ENCODE data around the gene PARD6B. TPM values are rescaled to one million over a fixed set of nuclear protein-coding genes. Genes with fewer than 3 reads are reported as not detected.
"Not testable (repeated sequence)": the region's sequence is repeated elsewhere in the genome, so short reads cannot be mapped to it uniquely, and the experiment has no call there.

The PARD6B gene
- total RNA-seq, 1 experiment from 2014 or later = 41.3 TPM

GRCh38 chr20:50799890-50800550, 68.6 kb downstream of the PARD6B start:
- no peak overlapping the region for H3K4me2 ChIP-seq (ENCODE audit: low read length)
- peaks cover 0 to 6% of the 10 kb centered on the region in 2 experiments; a peak in 2 of 4 replicates for H3K4me1 ChIP-seq (ENCODE audit: control insufficient read depth in 1 of 2, insufficient read depth in 2 of 2, low read length in 2 of 2)
- H4K20me1 ChIP-seq (ENCODE audit: insufficient read depth) = no peaks in the 10 kb centered on the region
- no peak overlapping the region for H3K9ac ChIP-seq (ENCODE audit: low read length)
- H3K4me3 ChIP-seq (replicated peaks in 1 of 2; ENCODE audit: low read depth in 1 of 2, low read length in 2 of 2) = no peak overlapping the region
- no peak for TF ChIP-seq ATF3 (IDR thresholded peaks at IDR 0.05)
- H3K79me2 ChIP-seq (ENCODE audit: insufficient read depth, low read length) = no peaks in the 10 kb centered on the region
- H3K27ac ChIP-seq (ENCODE audit: low read depth, low read length) = no peak overlapping the region
- ChIA-PET POLR2A (no interaction called here), RAD21 (ENCODE audit: low non-redundant PET in 1 of 2, low total read pairs in 2 of 2, uncharacterized antibody in 2 of 2, unreplicated experiment in 2 of 2) (no interaction called here), CTCF (no interaction called here)
- H3K9me2 ChIP-seq (ENCODE audit: insufficient read depth) = no peaks in the 10 kb centered on the region
- no peaks in the 10 kb centered on the region for H3K27me3 ChIP-seq (ENCODE audit: insufficient read depth, low read length)
- no peak overlapping the region for H2AFZ ChIP-seq (ENCODE audit: low read depth, low read length, poor library complexity, severe bottlenecking)
- H3K36me3 ChIP-seq (ENCODE audit: control insufficient read depth in 1 of 2, insufficient read depth in 2 of 2, low read length in 2 of 2) = no peaks in the 10 kb centered on the region
- no TSS peak for BruUV-seq (replicated peaks)
- H3K9me3 ChIP-seq (ENCODE audit: control insufficient read depth in 1 of 2, insufficient read depth in 1 of 2, low read depth in 1 of 2, low read length in 2 of 2) = no peaks in the 10 kb centered on the region
- DNase-seq (ENCODE audit: low read depth, low spot score) (no peak), ATAC-seq (no peak)
- intact Hi-C loops (cut with micrococcal nuclease) = no loop called here

GRCh38 chr20:50800986-50801746, 69.8 kb downstream of the PARD6B start:
- POLR2A ChIA-PET; H3K4me3 ChIP-seq (replicated peaks in 1 of 2; ENCODE audit: low read depth in 1 of 2, low read length in 2 of 2); intact Hi-C loops (cut with micrococcal nuclease); H3K27ac ChIP-seq (ENCODE audit: low read depth, low read length); H3K4me1 ChIP-seq (ENCODE audit: control insufficient read depth in 1 of 2, insufficient read depth in 2 of 2, low read length in 2 of 2); H4K20me1 ChIP-seq (ENCODE audit: insufficient read depth); H2AFZ ChIP-seq (ENCODE audit: low read depth, low read length, poor library complexity, severe bottlenecking); H3K9ac ChIP-seq (ENCODE audit: low read length); H3K4me2 ChIP-seq (ENCODE audit: low read length); H3K9me2 ChIP-seq (ENCODE audit: insufficient read depth); H3K27me3 ChIP-seq (ENCODE audit: insufficient read depth, low read length); BruUV-seq (replicated peaks); H3K9me3 ChIP-seq (ENCODE audit: control insufficient read depth in 1 of 2, insufficient read depth in 1 of 2, low read depth in 1 of 2, low read length in 2 of 2); ATAC-seq; RAD21 ChIA-PET (ENCODE audit: low non-redundant PET in 1 of 2, low total read pairs in 2 of 2, uncharacterized antibody in 2 of 2, unreplicated experiment in 2 of 2); H3K79me2 ChIP-seq (ENCODE audit: insufficient read depth, low read length); H3K36me3 ChIP-seq (ENCODE audit: control insufficient read depth in 1 of 2, insufficient read depth in 2 of 2, low read length in 2 of 2); DNase-seq (ENCODE audit: low read depth, low spot score): not testable (repeated sequence)
- CTCF ChIA-PET = interaction anchor here (0.9 to 1.3 kb wide), 2 partner anchors 8 to 17 kb away, joined by 3 to 6 read pairs; no protein-coding TSS in a partner anchor

Data from HCT116 (cell line).